PC-3 (cell line): Measurements from ENCODE around the gene ST3GAL4.

ENCODE experiments used
- EZH2 ChIP-seq: fragments of 300-600 bp; sonication (generic); IDR thresholded peaks from one replicate; pipeline ENCODE4 v1.6.1; 2017; ENCODE audit warnings: antibody characterized with exemption, mild to moderate bottlenecking, low read length; ENCODE audit not compliant: unreplicated experiment
- EZH2phosphoT487 ChIP-seq: fragments of 300-600 bp; sonication (generic); IDR thresholded peaks from 2 replicates; pipeline ENCODE4 v1.6.1; 2018; ENCODE audit warnings: mild to moderate bottlenecking, antibody characterized with exemption, low read length, borderline replicate concordance
- TF ChIP-seq, protein P1 (sequence below): fragments of 300-600 bp; sonication (generic); conservative IDR thresholded peaks from 2 replicates; pipeline ENCODE4 v1.5.1; 2017; ENCODE audit warnings: antibody characterized with exemption, low read depth, mild to moderate bottlenecking, low read length

DNA sequence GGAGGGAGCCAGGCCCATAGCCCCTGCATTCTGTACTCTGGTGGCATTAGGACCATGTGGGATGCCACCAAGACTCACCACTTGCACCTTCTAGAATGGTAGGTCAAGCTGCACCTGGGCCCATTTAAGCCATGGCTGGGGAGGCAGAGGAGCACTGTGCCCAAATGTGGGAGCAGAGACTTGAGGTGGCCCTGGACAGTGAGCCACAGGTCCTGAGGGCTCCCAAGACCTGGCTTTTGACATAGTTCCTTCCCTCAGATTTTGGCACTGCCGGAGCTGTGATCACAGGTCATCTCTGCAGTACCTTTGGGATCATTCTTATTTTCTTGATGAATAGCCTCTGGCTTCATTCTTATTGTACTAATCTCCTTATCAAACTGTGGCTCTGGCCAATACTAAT, 43.2 kb downstream of the ST3GAL4 start:
- TF ChIP-seq EZH2 (no peak), EZH2phosphoT487 (no peak)
- TF ChIP-seq, protein P1, sequence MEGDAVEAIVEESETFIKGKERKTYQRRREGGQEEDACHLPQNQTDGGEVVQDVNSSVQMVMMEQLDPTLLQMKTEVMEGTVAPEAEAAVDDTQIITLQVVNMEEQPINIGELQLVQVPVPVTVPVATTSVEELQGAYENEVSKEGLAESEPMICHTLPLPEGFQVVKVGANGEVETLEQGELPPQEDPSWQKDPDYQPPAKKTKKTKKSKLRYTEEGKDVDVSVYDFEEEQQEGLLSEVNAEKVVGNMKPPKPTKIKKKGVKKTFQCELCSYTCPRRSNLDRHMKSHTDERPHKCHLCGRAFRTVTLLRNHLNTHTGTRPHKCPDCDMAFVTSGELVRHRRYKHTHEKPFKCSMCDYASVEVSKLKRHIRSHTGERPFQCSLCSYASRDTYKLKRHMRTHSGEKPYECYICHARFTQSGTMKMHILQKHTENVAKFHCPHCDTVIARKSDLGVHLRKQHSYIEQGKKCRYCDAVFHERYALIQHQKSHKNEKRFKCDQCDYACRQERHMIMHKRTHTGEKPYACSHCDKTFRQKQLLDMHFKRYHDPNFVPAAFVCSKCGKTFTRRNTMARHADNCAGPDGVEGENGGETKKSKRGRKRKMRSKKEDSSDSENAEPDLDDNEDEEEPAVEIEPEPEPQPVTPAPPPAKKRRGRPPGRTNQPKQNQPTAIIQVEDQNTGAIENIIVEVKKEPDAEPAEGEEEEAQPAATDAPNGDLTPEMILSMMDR, result no peak
